Stimulated activated CD8-positive, alpha-beta memory T cell treated with anti-CD3 and anti-CD28 coated beads, Interleukin-15, amount 100 ng/mL, for 24 hours (primary cell): ENCODE data around the gene RILPL2.
"Not testable (repeated sequence)": the region's sequence is repeated elsewhere in the genome, so short reads cannot be mapped to it uniquely, and the experiment has no call there.

Experiments
- DNase-seq: peaks from one replicate; pipeline ENCODE4 v3.0.0-alpha.2; 2020; ENCODE audit warnings: low read depth

RILPL2 gene

GRCh38 chr12:123449856-123450255, 13.4 kb upstream of the RILPL2 start:
- DNase-seq = no peak

GRCh38 chr12:123449249-123449733, 12.8 kb upstream of the RILPL2 start:
- no peak for DNase-seq

GRCh38 chr12:123446333-123446713, 9.8 kb upstream of the RILPL2 start:
- DNase-seq = no peak

- no peak for DNase-seq
Observed at GRCh38 chr12:123445388-123446332, 9.2 kb upstream of the RILPL2 start.

GRCh38 chr12:123444092-123445026, 7.9 kb upstream of the RILPL2 start:
- no peak for DNase-seq

- DNase-seq = no peak
Observed at GRCh38 chr12:123442774-123443173, 6.3 kb upstream of the RILPL2 start.

GRCh38 chr12:123441523-123442164, 5.2 kb upstream of the RILPL2 start:
- DNase-seq = no peak

- DNase-seq = no peak
Observed at GRCh38 chr12:123435636-123436016, 858 bp downstream of the RILPL2 start.

- DNase-seq = no peak
Observed at GRCh38 chr12:123433615-123434014, 2.9 kb downstream of the RILPL2 start.

- not testable (repeated sequence) for DNase-seq
Observed at GRCh38 chr12:123431951-123432817, 4.3 kb downstream of the RILPL2 start.

- DNase-seq = not testable (repeated sequence)
Observed at GRCh38 chr12:123429101-123429500, 7.4 kb downstream of the RILPL2 start.

- DNase-seq = no peak
Observed at GRCh38 chr12:123428591-123428990, 7.9 kb downstream of the RILPL2 start.

- no peak for DNase-seq
Observed at GRCh38 chr12:123427036-123427769, 9.3 kb downstream of the RILPL2 start.

- no peak for DNase-seq
Observed at GRCh38 chr12:123421314-123421713, 15.2 kb downstream of the RILPL2 start.

GRCh38 chr12:123410041-123410412, 26.5 kb downstream of the RILPL2 start:
- DNase-seq = no peak

GRCh38 chr12:123409284-123410040, 27.0 kb downstream of the RILPL2 start:
- not testable (repeated sequence) for DNase-seq

GRCh38 chr12:123408619-123409018, 27.9 kb downstream of the RILPL2 start:
- DNase-seq = not testable (repeated sequence)

- not testable (repeated sequence) for DNase-seq
Observed at GRCh38 chr12:123407934-123408333, 28.6 kb downstream of the RILPL2 start.

- DNase-seq = not testable (repeated sequence)
Observed at GRCh38 chr12:123407269-123407668, 29.2 kb downstream of the RILPL2 start.

GRCh38 chr12:123404581-123404980, 31.9 kb downstream of the RILPL2 start:
- DNase-seq = no peak
